ENCODE data around the gene CACNA1C. TPM values are rescaled to one million over a fixed set of nuclear protein-coding genes. Genes with fewer than 3 reads are reported as not detected.

Gene CACNA1C
- total RNA-seq, 1 donor, result 16.6 TPM

GRCh38 chr12:2198005-2198501 is 145.3 kb downstream of the CACNA1C start:
- H3K4me3 ChIP-seq (ENCODE audit: low read depth, low read length), result no peak overlapping the region
- TF ChIP-seq CTCF (IDR thresholded peaks at IDR 0.05; ENCODE audit: insufficient read depth, low read length), result no peak
- DNase-seq (ENCODE audit: low read depth), result no peak

GRCh38 chr12:2198542-2198941 is 145.8 kb downstream of the CACNA1C start:
- TF ChIP-seq CTCF (IDR thresholded peaks at IDR 0.05; ENCODE audit: insufficient read depth, low read length), result no peak
- H3K4me3 ChIP-seq (ENCODE audit: low read depth, low read length), result no peak overlapping the region
- DNase-seq (ENCODE audit: low read depth), result no peak

- TF ChIP-seq CTCF (IDR thresholded peaks at IDR 0.05; ENCODE audit: insufficient read depth, low read length), result no peak
- peak; percentile 10 for DNase-seq (ENCODE audit: low read depth)
- H3K4me3 ChIP-seq (ENCODE audit: low read depth, low read length), result no peak overlapping the region
Measured at GRCh38 chr12:2205996-2206395, 153.2 kb downstream of the CACNA1C start.

GRCh38 chr12:2208837-2209635 is 156.2 kb downstream of the CACNA1C start:
- DNase-seq (ENCODE audit: low read depth), result no peak
- no peak overlapping the region for H3K4me3 ChIP-seq (ENCODE audit: low read depth, low read length)
- TF ChIP-seq CTCF (IDR thresholded peaks at IDR 0.05; ENCODE audit: insufficient read depth, low read length), result no peak

GRCh38 chr12:2211119-2211518 is 158.3 kb downstream of the CACNA1C start:
- TF ChIP-seq CTCF (IDR thresholded peaks at IDR 0.05; ENCODE audit: insufficient read depth, low read length), result no peak
- DNase-seq (ENCODE audit: low read depth), result no peak
- H3K4me3 ChIP-seq (ENCODE audit: low read depth, low read length), result no peak overlapping the region

GRCh38 chr12:2212537-2212936 is 159.8 kb downstream of the CACNA1C start:
- no peak overlapping the region for H3K4me3 ChIP-seq (ENCODE audit: low read depth, low read length)
- no peak for DNase-seq (ENCODE audit: low read depth)
- TF ChIP-seq CTCF (IDR thresholded peaks at IDR 0.05; ENCODE audit: insufficient read depth, low read length), result no peak

All from fibroblast of the aortic adventitia (primary cell).